Testis (tissue), 3 donors: ENCODE results near the gene CCDC127. TPM values are rescaled to one million over a fixed set of nuclear protein-coding genes. Genes with fewer than 3 reads are reported as not detected.

ENCODE experiments used
- DNase-seq: peaks from one replicate; pipeline ENCODE4 v3.0.0-alpha.2; 2019
- H3K27ac ChIP-seq, 2 donors: fragments of 200-600 bp; sonication (generic); one replicate each; pipeline ENCODE4 v1.5.1; 2019
- H3K27me3 ChIP-seq: fragments of 200-600 bp; sonication (generic); one replicate; pipeline ENCODE4 v1.5.1; 2019
- H3K36me3 ChIP-seq: fragments of 200-600 bp; sonication (generic); one replicate; pipeline ENCODE4 v1.5.1; 2017; ENCODE audit warnings: low read depth; ENCODE audit errors: missing control alignments
- H3K4me1 ChIP-seq: fragments of 200-600 bp; sonication (generic); one replicate; pipeline ENCODE4 v1.5.1; 2019
- H3K4me3 ChIP-seq, 2 donors: fragments of 200-600 bp; sonication (generic); one replicate each; pipeline ENCODE4 v1.5.1; 2017 to 2019
- H3K9me3 ChIP-seq: fragments of 200-600 bp; sonication (generic); one replicate; pipeline ENCODE4 v1.5.1; 2017
- POLR2A ChIP-seq: fragments of 450-650 bp; IDR thresholded peaks from one replicate; pipeline ENCODE4 v1.6.1; 2017; ENCODE audit warnings: antibody characterized with exemption, mild to moderate bottlenecking, moderate library complexity
- WGBS, 2 donors: methylation state at CpG; one replicate each; pipeline ENCODE4 v1.1.5; 2018; 5-methylcytosine and 5-hydroxymethylcytosine counted together
- intact Hi-C: fragments of 100-400 bp; cut with DNase I; formaldehyde crosslinking; loops from one replicate; pipeline ENCODE4 v1.15.1; 2023; ENCODE audit warnings: low total_unique reads
- polyA plus RNA-seq: library from polyadenylated mRNA; stranded (reverse); fragments of 350-450 nt; fragmentation: Illumina TruSeq; extraction: RNeasy Lipid Tissue Mini Kit (QIAGEN cat#74804); gene quantifications from one replicate; pipeline ENCODE4 v1.2.3, GENCODE V29; 2014; ENCODE audit warnings: low read depth, low replicate concordance; ENCODE audit not compliant: insufficient read depth
- total RNA-seq, 2 donors: library from RNA; depleted of rRNA; stranded (reverse); fragments of >200 nt; gene quantifications; one replicate each; pipeline ENCODE4 v1.2.3, GENCODE V29; 2016
- TF ChIP-seq, protein P1 (sequence below), 3 experiments: fragments of 450-650 bp in 2 of 3; fragments of 200-600 bp in 1 of 3; sonication (generic) in 1 of 3; IDR thresholded peaks; one replicate each; pipeline ENCODE4 v1.5.1; 2016 to 2019; ENCODE audit warnings: antibody characterized with exemption in 3 of 3, mild to moderate bottlenecking in 2 of 3, moderate library complexity in 1 of 3

CCDC127 gene
- total and polyA plus RNA-seq, 3 donors from 2014 or later, result 6.6 to 6.9 (median 6.7) TPM

- WGBS, 2 donors, result 92 to 93% methylated on average over 12 of the region's 12 CpGs
- Histone ChIP-seq H3K9me3 (no peaks in the 10 kb centered on the region), H3K27ac (no peak overlapping the region), H3K4me3 (no peak overlapping the region), H3K27me3 (no peaks in the 10 kb centered on the region), H3K36me3 (no peaks in the 10 kb centered on the region), H3K4me1 (no peaks in the 10 kb centered on the region)
- intact Hi-C loops, result no loop called here
- no peak for TF ChIP-seq POLR2A
- TF ChIP-seq, protein P1, sequence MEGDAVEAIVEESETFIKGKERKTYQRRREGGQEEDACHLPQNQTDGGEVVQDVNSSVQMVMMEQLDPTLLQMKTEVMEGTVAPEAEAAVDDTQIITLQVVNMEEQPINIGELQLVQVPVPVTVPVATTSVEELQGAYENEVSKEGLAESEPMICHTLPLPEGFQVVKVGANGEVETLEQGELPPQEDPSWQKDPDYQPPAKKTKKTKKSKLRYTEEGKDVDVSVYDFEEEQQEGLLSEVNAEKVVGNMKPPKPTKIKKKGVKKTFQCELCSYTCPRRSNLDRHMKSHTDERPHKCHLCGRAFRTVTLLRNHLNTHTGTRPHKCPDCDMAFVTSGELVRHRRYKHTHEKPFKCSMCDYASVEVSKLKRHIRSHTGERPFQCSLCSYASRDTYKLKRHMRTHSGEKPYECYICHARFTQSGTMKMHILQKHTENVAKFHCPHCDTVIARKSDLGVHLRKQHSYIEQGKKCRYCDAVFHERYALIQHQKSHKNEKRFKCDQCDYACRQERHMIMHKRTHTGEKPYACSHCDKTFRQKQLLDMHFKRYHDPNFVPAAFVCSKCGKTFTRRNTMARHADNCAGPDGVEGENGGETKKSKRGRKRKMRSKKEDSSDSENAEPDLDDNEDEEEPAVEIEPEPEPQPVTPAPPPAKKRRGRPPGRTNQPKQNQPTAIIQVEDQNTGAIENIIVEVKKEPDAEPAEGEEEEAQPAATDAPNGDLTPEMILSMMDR (IDR thresholded peaks at IDR 0.05), result no peak
- no peak for DNase-seq
Observed at GRCh38 chr5:213803-214395, 4.1 kb downstream of the CCDC127 start.

DNA sequence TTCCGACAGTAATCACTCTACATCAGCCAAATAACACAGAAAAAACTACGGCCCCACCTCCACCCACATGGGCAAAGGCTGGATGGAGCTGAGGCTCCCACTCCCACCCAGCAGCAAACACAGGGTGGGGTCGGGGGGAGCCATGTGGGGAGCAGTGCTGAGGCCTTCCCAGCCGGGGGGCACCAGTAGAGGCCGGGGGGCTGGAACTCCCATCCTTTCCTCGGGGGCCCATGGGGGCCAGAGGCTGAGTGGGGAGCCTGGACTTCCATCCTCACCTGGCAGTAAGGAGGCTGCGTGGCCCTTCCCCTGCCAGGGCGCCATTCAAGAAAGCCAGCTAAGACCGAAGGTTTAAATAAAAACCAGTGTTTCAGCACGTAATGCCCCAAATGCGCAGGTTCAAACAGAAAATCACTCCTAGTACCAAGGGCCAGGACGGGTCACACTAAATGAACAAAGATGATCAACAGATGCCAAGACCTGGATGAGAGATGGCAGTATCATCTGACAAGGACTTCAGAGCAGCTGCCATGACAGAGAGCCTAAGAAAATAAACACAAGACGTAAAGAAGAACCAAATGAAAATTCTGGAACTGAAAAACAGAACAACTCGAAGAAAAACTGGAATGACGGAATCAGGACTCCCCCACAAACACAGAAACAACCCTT lies 9.4 kb downstream of the CCDC127 start:
- TF ChIP-seq POLR2A, result no peak
- TF ChIP-seq, protein P1 (IDR thresholded peaks at IDR 0.05), result no peak
- intact Hi-C loops, result no loop called here
- DNase-seq, result no peak
- Histone ChIP-seq H3K27ac (no peak overlapping the region), H3K4me3 (no peak overlapping the region), H3K36me3 (no peaks in the 10 kb centered on the region), H3K9me3 (no peaks in the 10 kb centered on the region), H3K27me3 (no peaks in the 10 kb centered on the region), H3K4me1 (peaks cover 11% of the 10 kb centered on the region)
- 66 to 79% methylated on average over 14 to 15 of the region's 15 CpGs for WGBS, 2 donors

GRCh38 chr5:207599-207998 lies 10.4 kb downstream of the CCDC127 start:
- Histone ChIP-seq H3K27ac (no peak overlapping the region), H3K36me3 (no peaks in the 10 kb centered on the region), H3K9me3 (no peaks in the 10 kb centered on the region), H3K27me3 (no peaks in the 10 kb centered on the region), H3K4me3 (no peak overlapping the region), H3K4me1 (peaks cover 11% of the 10 kb centered on the region)
- 56 to 80% methylated on average over 14 of the region's 14 CpGs for WGBS, 2 donors
- intact Hi-C loops, result no loop called here
- no peak for TF ChIP-seq POLR2A
- TF ChIP-seq, protein P1 (IDR thresholded peaks at IDR 0.05), result no peak
- no peak for DNase-seq

GRCh38 chr5:206927-207536 lies 10.9 kb downstream of the CCDC127 start:
- intact Hi-C loops, result no loop called here
- H3K4me1 ChIP-seq, result peaks cover 11% of the 10 kb centered on the region
- no peak for DNase-seq
- no peaks in the 10 kb centered on the region for H3K9me3 ChIP-seq
- no peaks in the 10 kb centered on the region for H3K27me3 ChIP-seq
- no peaks in the 10 kb centered on the region for H3K36me3 ChIP-seq
- no peak overlapping the region for H3K27ac ChIP-seq
- H3K4me3 ChIP-seq, result no peak overlapping the region
- 54 to 63% methylated on average over 8 of the region's 8 CpGs for WGBS, 2 donors
- TF ChIP-seq, protein P1 (IDR thresholded peaks at IDR 0.05), result no peak
- TF ChIP-seq POLR2A, result no peak
